T-helper 17 cell (primary cell): Measurements from ENCODE around the gene ECT2L. TPM values are rescaled to one million over a fixed set of nuclear protein-coding genes. Genes with fewer than 3 reads are reported as not detected.

ENCODE experiments used
- ATAC-seq: fragments of 150-1000 bp; cut with Tn5 transposase; 2 replicates; pipeline ENCODE4 v1.10.0; 2021; ENCODE audit warnings: mild to moderate bottlenecking, moderate library complexity
- DNase-seq, 3 donors: peaks; one replicate each; pipeline versions ENCODE4 v3.0.0 to v3.0.0-alpha.2; 2020 to 2021
- H3K9me3 ChIP-seq: one replicate; pipeline ENCODE4 v1.7.0; 2013; ENCODE audit warnings: low read length, mild to moderate bottlenecking; ENCODE audit not compliant: control insufficient read depth, poor library complexity, severe bottlenecking
- H3K27ac Mint-ChIP-seq: one replicate; pipeline ENCODE4 v1.8.0; 2022; ENCODE audit warnings: mild to moderate bottlenecking, moderate library complexity, mixed read lengths
- H3K27me3 Mint-ChIP-seq: one replicate; pipeline ENCODE4 v1.8.0; 2022; ENCODE audit warnings: mixed read lengths
- H3K36me3 Mint-ChIP-seq: one replicate; pipeline ENCODE4 v1.8.0; 2022; ENCODE audit warnings: low read depth, mixed read lengths
- H3K4me1 Mint-ChIP-seq: one replicate; pipeline ENCODE4 v1.8.0; 2022; ENCODE audit warnings: mild to moderate bottlenecking, mixed read lengths
- H3K4me3 Mint-ChIP-seq: one replicate; pipeline ENCODE4 v1.8.0; 2022; ENCODE audit warnings: mild to moderate bottlenecking, moderate library complexity, mixed read lengths
- total RNA-seq, 4 donors: library from RNA in 2 of 4; stranded (reverse) in 2 of 4; gene quantifications; one replicate each; pipeline ENCODE4 v1.2.3 and lab custom pipeline; 2022 to 2026

ECT2L gene
- total RNA-seq, 2 donors from 2014 or later: not detected

DNA sequence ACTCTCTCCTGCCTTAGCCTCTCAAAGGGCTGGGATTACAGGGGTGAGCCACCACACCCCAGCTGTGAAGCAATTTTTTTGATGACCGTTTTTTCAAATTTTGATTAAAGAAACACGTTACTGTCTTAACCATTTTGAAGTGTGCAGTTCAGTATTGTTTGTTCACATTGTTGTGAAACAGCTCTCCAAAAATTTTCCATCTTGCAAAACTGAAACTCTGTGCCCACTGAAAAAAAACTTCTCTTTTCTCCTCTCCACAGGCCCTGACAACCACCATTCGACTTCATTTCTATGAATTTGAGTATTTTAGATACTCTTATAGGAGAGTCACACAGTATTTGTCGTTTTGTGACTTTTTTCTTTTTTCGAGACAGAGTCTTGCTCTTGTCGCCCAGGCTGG lies 53.9 kb downstream of the ECT2L start:
- Mint-ChIP-seq H3K4me1 (no peaks in the 10 kb centered on the region), H3K27ac (no peak overlapping the region), H3K36me3 (peaks cover 2% of the 10 kb centered on the region), H3K4me3 (no peak overlapping the region), H3K27me3 (peaks cover 18% of the 10 kb centered on the region)
- DNase-seq (no peak), ATAC-seq (no peak)
- no peaks in the 10 kb centered on the region for H3K9me3 ChIP-seq

DNA sequence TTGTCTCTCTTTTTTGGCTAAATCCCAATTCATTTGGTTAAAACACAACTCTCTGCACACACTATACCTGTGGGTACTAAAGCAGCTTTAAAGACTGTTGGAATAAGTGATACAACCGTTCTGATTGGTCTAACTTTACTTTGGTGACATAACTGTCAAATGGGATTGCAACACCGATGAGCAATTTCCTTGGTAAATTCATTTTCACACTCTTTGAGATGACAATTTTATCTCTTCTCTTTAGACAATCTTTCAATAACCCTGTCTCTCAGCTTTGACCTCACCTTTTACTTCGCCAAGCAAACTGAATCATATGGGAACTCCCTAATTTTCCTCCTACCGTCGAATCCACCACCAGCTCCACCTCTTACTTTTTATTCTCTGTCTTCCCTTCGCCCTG lies 60.8 kb downstream of the ECT2L start:
- no peaks in the 10 kb centered on the region for H3K9me3 ChIP-seq
- peaks cover 3% of the 10 kb centered on the region for H3K4me1 Mint-ChIP-seq
- H3K36me3 Mint-ChIP-seq: peaks cover 2% of the 10 kb centered on the region
- H3K4me3 Mint-ChIP-seq: no peak overlapping the region
- H3K27me3 Mint-ChIP-seq: peaks cover 37% of the 10 kb centered on the region
- no peak for DNase-seq
- no peak overlapping the region for H3K27ac Mint-ChIP-seq
- no peak for ATAC-seq

DNA sequence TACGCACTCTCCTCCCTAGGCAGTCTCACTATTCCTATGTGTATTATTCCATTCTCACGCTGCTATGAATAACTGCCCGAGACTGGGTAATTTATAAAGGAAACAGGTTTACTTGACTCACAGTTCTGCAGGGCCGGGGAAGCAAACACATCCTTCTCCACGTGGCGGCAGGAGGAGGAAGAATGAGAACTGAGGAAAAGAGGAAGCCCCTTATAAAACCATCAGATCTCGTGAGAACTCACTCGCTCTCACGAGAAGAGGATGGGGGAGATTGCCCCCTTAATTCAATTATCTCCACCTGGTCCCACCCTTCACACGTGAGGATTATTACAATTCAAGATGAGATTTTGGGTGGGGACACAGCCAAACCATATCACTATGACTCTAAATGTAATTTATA lies 61.9 kb downstream of the ECT2L start:
- ATAC-seq: no peak
- Mint-ChIP-seq H3K27me3 (peaks cover 39% of the 10 kb centered on the region), H3K27ac (no peak overlapping the region), H3K36me3 (peaks cover 2% of the 10 kb centered on the region), H3K4me3 (no peak overlapping the region), H3K4me1 (peaks cover 3% of the 10 kb centered on the region)
- H3K9me3 ChIP-seq: no peaks in the 10 kb centered on the region
- DNase-seq: no peak

DNA sequence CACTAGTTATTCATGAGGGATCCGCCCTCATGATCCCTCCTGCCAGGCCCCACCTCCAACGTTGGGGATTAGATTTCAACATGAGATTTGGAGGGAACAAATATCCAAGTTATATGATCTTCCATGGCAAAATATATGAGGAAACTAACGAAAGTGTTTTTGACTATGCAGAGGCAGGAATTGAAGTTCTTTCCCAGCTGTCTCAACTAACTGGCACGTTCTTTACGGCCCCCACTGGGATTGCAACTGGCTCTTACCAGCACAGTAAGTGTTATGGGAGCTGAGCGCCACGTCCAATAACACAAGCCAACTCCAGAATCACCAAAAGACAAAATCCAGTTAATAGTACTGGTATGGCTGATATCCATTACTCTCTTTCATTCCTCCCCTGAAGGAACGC lies 66.6 kb downstream of the ECT2L start:
- DNase-seq (no peak), ATAC-seq (no peak)
- H3K9me3 ChIP-seq: no peaks in the 10 kb centered on the region
- H3K27ac Mint-ChIP-seq: no peak overlapping the region
- H3K4me3 Mint-ChIP-seq: no peak overlapping the region
- peaks cover 27% of the 10 kb centered on the region for H3K27me3 Mint-ChIP-seq
- peaks cover 3% of the 10 kb centered on the region for H3K4me1 Mint-ChIP-seq
- H3K36me3 Mint-ChIP-seq: peaks cover 2% of the 10 kb centered on the region

DNA sequence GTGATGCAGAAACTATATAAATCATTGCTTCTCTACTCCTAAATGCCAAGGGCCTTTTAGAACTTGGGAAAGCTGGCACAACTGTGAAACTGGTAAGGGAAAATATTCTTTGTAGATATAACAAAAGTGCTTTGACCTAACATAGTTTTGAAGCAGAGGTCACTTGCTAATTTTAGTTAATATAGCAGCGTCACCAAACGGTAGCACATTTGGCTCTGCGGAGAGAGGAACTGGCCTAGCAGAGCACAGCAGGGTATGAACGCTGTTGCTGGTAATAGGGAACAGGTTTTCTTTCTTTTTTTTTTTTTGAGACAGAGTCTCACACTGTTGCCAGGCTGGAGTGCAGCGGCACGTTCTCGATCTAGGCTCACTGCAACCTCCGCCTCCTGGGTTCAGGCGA lies 67.4 kb downstream of the ECT2L start:
- no peaks in the 10 kb centered on the region for H3K9me3 ChIP-seq
- DNase-seq: no peak
- Mint-ChIP-seq H3K4me1 (no peaks in the 10 kb centered on the region), H3K36me3 (no peaks in the 10 kb centered on the region), H3K27me3 (peaks cover 23% of the 10 kb centered on the region), H3K4me3 (no peak overlapping the region), H3K27ac (no peak overlapping the region)
- ATAC-seq: no peak

DNA sequence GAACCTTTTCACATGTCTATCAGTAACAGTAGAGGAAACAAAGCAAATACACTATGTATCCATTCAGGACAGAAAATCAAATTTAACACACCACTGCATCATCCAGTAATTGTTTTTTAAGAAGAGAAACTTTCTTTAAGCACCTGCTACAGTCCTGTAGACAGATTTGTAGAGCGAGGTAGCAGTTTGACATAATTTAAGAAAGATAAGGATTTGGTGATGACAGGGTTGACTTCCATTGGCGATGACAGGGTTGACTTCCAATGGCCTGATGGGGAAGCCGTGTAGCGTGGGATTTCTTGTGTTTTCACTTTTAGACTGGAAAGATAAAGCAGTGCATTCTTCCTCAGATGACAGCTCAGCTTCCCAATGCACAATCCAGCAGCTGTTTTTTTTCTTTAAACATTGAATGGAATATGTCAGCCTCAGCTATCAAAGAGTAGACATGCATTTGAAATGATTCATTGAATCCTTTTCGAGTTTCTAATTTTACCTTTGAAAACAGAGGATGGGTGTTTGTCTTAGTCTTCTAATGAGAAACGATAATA lies 68.5 kb downstream of the ECT2L start:
- Mint-ChIP-seq H3K4me1 (no peaks in the 10 kb centered on the region), H3K27me3 (peaks cover 22% of the 10 kb centered on the region), H3K36me3 (no peaks in the 10 kb centered on the region), H3K27ac (no peak overlapping the region), H3K4me3 (no peak overlapping the region)
- DNase-seq (no peak), ATAC-seq (no peak)
- no peaks in the 10 kb centered on the region for H3K9me3 ChIP-seq

DNA sequence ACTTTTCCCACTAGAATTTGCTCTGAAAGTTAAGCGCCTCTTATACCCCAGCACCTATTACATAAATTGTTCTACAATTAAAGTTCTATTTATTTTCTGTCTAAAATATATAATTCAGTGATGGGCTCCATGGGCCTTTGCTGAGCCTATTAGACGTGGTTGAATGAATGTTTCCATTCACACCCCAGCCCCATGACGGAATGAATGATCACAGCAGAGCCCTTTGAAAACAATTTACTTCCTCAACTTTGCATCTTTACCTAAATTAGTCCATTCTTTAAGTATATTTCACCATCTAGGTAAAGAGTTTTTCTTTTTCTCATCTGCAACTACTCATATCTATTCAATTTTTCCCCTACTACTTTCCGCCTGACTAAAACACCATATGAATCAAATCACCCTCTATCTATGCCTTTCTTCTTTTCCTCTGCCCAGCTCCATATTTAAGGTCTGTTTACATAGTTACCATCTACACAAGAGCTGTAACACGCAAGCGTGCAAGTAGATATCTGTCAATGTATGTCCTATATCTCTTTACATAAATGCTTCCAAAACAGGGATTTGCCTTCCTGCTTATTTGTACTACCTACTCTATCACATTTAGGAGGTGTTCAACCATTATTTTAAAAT lies 69.7 kb downstream of the ECT2L start:
- ATAC-seq: no peak
- H3K27ac Mint-ChIP-seq: no peak overlapping the region
- no peak overlapping the region for H3K4me3 Mint-ChIP-seq

DNA sequence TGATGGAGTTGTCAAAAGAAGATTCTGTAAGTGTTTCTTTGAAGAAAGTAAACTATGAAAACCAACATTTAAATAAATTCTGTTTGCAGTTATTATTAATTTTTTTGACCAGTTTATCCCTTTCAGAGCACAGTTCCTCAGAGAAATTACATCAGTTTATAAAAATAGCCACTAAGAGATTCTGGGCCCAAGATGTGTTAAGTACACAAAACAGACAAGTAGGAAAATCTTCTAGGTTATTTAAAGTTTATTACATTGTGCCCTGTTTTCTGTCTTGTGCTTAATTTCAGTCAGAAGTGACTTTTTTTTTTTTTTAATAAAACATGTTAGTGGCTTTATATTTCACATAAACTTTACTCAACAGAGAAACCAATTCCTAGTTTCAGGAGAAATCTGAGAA lies 72.3 kb downstream of the ECT2L start:
- no peak overlapping the region for H3K4me3 Mint-ChIP-seq

More for the DNA sequence above, 69.7 kb downstream of the ECT2L start:
- DNase-seq: no peak
- Mint-ChIP-seq H3K36me3 (no peaks in the 10 kb centered on the region), H3K4me1 (no peaks in the 10 kb centered on the region), H3K27me3 (peaks cover 22% of the 10 kb centered on the region)
- no peaks in the 10 kb centered on the region for H3K9me3 ChIP-seq

DNA sequence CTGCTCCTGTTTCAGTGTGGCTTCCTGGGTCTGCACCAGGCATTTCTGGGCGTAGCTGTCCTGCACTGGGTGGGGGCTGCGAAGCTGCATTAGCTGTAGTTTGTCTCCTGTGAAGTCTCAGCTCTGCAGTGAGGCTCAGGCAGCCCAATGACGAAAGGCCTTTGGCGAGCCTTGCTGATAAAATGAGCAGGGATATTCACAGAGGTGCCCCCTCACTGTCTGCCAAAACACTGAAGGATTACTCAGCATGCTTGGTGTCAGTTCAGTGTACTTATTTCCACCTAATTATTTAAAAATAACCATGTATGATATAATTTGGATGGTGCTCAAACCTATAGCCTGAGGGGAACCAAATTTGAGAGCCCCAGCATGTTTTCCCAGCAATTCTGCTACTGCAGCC lies 73.5 kb downstream of the ECT2L start:
- no peaks in the 10 kb centered on the region for H3K36me3 Mint-ChIP-seq
- H3K4me1 Mint-ChIP-seq: no peaks in the 10 kb centered on the region
- H3K27ac Mint-ChIP-seq: no peak overlapping the region
- H3K4me3 Mint-ChIP-seq: no peak overlapping the region
- H3K9me3 ChIP-seq: no peaks in the 10 kb centered on the region
- DNase-seq (no peak), ATAC-seq (no peak)
- H3K27me3 Mint-ChIP-seq: peaks cover 7% of the 10 kb centered on the region

More for the DNA sequence above, 72.3 kb downstream of the ECT2L start:
- ATAC-seq (no peak), DNase-seq (no peak)
- H3K27me3 Mint-ChIP-seq: peaks cover 7% of the 10 kb centered on the region
- no peaks in the 10 kb centered on the region for H3K4me1 Mint-ChIP-seq
- no peaks in the 10 kb centered on the region for H3K36me3 Mint-ChIP-seq
- H3K27ac Mint-ChIP-seq: no peak overlapping the region
- H3K9me3 ChIP-seq: no peaks in the 10 kb centered on the region

DNA sequence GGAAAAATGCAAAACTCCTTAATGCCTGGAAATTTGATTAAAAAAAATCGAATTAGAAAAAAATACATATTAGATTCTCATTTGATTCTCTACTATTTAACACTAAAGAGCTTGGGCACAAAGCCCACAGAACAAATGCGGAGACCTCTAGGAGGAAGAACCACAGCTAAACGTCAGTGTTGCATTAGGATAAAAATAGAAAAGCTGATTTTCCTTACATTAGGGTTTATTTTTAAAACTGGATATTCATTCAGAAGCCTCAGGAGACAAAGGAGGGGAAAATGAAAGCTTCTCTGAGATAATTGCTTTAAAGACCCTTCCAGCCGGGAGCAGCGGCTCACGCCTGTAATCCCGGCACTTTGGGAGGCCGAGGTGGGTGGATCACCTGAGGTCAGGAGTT lies 77.3 kb downstream of the ECT2L start:
- no peak overlapping the region for H3K27ac Mint-ChIP-seq
- DNase-seq: no peak
- no peaks in the 10 kb centered on the region for H3K36me3 Mint-ChIP-seq
- no peak for ATAC-seq
- H3K4me1 Mint-ChIP-seq: no peaks in the 10 kb centered on the region
- no peaks in the 10 kb centered on the region for H3K9me3 ChIP-seq
- H3K27me3 Mint-ChIP-seq: peaks cover 6% of the 10 kb centered on the region
- H3K4me3 Mint-ChIP-seq: no peak overlapping the region

DNA sequence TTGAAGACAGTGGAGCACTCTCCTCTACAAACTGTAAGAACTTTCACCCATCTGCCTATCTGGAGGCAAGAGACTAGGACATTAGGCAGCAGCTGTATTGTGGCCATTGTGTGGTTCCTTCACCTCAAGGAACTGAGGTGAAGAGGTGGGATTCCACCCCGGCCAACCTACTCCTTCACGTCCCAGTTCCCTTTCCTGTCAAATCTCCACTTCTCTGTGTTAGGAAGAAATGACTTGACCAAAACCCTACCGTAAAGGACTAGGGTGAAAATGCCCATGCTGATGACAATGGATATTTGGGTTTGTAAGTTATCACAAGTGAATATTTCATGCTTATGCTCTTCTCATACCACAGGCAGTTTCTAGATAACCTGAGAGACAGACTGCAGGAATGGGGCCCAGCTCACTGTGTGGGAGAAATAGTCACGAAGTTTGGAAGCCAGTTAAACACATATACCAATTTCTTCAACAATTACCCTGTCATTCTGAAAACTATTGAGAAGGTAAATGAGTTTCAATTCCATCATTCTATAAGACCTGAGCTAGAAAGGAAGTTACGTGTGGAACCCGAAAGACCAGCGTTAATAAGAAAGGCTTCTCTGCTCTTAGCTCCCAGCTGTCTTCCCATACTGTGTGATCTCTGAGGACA lies 86.6 kb downstream of the ECT2L start:
- no peak overlapping the region for H3K27ac Mint-ChIP-seq
- no peak for ATAC-seq

DNA sequence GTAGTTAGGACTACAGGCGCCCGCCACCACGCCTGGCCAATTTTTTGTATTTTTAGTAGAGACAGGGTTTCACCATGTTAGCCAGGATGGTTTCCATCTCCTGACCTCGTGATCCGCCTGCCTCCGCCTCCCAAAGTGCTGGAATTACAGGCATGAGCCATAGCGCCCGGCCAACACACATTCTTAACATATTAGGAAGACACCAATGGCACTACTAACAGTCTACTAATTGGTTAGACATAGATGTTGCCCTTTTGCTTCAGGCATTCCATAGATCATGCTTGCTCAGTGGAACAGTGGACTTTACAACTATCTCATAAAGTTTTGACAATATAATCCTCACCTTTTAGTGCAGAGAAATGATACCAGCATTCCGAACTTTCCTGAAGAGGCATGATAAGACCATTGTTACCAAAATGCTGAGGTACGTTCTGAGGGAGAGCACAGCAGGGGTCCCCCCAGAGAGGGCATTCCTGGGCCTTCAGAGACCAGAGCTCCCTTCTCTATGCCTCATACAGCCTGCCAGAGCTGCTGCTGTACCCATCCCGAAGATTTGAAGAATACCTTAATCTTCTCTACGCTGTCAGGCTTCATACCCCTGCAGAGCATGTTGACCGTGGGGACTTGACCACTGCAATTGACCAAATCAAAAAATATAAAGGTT lies 89.4 kb downstream of the ECT2L start:
- H3K27ac Mint-ChIP-seq: no peak overlapping the region
- no peaks in the 10 kb centered on the region for H3K27me3 Mint-ChIP-seq
- no peaks in the 10 kb centered on the region for H3K36me3 Mint-ChIP-seq
- ATAC-seq: no peak
- no peaks in the 10 kb centered on the region for H3K9me3 ChIP-seq
- no peak overlapping the region for H3K4me3 Mint-ChIP-seq
- DNase-seq: no peak
- no peaks in the 10 kb centered on the region for H3K4me1 Mint-ChIP-seq

More for the DNA sequence above, 86.6 kb downstream of the ECT2L start:
- Mint-ChIP-seq H3K4me1 (no peaks in the 10 kb centered on the region), H3K4me3 (no peak overlapping the region), H3K36me3 (no peaks in the 10 kb centered on the region), H3K27me3 (no peaks in the 10 kb centered on the region)
- no peaks in the 10 kb centered on the region for H3K9me3 ChIP-seq
- no peak for DNase-seq

DNA sequence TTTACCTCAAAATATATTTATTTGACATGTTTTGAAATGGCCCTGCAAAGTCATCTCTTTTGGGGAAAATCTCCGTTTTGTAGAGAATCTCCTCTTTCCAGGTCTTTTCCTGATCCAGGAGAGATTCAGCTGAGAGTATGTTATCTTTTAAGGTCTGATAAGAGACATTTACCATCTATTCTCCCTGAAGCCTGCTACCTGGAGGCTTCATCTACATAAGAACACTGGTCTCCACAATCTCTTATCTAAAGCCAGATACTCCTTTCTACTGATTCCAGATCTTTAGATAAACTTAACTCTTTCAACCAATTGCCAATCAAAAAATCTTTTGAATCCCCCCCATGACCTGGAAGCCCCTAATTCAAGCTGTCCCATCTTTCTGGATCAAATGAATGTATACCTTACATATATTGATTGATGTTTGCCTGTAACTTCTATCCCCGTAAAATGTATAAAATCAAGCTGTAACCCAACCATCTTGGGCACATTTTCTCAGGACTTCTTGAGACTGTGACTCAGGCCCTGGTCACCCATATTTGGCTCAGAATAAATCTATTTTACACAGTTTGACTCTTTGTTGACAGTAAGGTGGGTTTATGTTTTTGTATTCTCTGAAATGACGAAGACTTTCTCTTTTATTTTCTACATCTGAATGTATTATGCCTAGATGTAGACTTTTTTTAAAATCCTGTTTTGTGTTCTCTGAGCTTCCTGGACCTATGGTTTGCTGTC lies 95.5 kb downstream of the ECT2L start:
- ATAC-seq: no peak
- H3K9me3 ChIP-seq: no peaks in the 10 kb centered on the region
- Mint-ChIP-seq H3K4me1 (no peaks in the 10 kb centered on the region), H3K36me3 (no peaks in the 10 kb centered on the region), H3K27me3 (no peaks in the 10 kb centered on the region), H3K4me3 (no peak overlapping the region), H3K27ac (no peak overlapping the region)
- no peak for DNase-seq
